HTR-8/SVneo (cell line): ENCODE data around the gene MYOD1.

ENCODE experiments used
- DNase-seq: peaks from one replicate; pipeline ENCODE4 v3.0.0; 2011; ENCODE audit warnings: low spot score, mixed read lengths; ENCODE audit not compliant: insufficient read length
- FAIRE-seq: peaks from 2 replicates; lab custom pipeline; 2011; peaks lifted over from hg19 to GRCh38; lab: Jason Lieb, UNC

Gene MYOD1

DNA sequence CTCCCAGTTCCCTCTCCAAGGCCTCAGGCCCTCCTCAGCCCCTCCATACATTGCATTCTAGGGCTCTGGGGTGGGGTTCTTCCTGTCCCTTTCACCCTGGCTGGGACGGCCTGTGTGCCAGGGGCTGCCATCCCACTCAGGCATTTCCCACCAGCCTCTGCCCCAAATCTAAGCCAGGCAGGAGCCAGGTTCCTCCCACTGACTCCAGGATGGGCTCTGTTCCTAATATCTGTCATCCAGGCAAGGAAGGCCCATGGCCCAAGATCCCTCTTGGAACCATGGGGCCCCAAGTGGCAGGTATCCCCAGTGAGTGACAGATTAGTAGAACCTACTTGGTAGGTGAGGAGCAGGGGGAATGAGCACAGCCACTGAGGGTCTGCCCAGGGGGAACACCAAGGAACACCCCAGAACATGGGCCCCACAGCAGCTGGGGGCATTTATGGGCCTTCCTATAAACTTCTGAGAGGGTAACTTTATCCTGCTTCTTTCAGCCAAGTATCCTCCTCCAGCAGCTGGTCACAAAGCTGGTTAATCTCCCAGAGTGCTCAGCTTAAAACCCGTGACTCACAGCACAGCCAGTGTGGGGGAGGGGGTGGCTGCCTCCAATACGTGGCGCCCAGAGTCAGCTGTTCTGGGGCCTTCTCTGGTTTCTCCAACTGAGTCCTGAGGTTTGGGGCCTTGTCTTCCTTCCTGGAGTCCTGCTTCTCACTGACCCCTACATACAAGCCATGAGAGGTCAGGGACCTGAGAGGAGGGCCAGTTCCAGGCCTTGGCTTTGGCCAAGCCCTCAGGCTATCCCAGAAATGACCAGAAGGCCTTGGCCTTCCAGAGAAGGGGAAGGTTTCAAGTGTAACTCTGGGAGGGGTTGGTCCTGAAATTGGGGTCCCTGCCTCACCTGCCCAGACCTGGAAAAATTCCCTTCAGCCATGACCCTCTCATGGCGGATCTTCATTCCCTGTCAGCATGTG, 19.9 kb upstream of the MYOD1 start:
- FAIRE-seq: no peak
- no peak for DNase-seq

DNA sequence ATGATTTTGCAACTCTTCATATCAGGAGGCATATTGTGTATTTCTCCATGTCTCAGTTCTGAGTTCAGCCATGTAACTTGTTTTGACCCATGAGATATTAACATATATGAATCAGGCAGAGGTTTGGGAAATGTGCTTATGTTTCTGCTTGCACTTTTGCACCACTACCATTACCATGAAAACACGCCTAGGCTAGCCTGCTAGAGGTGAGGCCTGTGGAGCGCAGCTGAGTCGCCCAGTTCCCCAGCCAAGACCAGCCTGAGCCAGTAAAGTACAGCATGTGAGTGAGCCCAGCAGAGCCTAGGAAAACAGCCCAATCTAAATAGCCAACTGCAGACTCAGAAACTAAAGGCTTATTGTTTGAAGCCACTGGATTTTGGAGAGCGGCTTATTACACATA, 18.4 kb upstream of the MYOD1 start:
- DNase-seq (no peak), FAIRE-seq (no peak)

DNA sequence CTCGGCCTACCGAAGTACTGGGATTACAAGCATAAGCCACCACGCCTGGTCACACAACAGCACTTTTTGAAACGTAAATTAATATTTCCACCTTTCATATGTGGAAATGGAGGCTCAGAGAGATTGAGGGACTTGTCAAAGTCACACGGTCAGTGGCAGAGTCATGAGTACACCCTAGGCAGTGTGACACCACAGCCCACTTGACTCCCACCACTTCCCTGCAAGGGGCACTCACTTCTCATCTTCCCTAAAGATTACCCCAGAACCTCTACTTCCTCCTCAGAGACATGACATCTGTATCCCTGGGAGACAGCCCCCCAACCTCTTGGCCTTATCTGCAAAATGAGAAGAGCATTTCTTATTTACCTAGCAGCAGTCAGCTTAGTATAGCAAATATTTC, 16.5 kb upstream of the MYOD1 start:
- FAIRE-seq: no peak
- no peak for DNase-seq

DNA sequence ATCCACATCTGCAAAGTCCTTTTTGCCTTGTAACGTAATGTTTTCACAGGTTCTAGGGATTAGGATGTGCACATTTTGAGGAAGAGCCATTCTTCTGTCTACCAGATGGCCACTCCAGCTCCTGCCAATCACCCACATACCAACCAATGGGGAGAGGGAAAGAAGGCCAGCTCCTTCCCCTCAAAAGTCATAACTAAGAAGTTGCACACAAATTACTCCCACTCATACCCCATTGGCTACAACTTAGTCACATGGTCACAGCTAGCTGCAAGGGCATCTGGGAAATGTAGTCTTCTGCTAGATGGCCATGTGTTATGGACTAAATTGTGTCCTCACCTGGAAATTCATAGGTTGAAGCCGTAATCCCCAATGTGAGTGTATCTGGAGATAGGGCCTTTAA, 15.4 kb upstream of the MYOD1 start:
- no peak for DNase-seq

DNA sequence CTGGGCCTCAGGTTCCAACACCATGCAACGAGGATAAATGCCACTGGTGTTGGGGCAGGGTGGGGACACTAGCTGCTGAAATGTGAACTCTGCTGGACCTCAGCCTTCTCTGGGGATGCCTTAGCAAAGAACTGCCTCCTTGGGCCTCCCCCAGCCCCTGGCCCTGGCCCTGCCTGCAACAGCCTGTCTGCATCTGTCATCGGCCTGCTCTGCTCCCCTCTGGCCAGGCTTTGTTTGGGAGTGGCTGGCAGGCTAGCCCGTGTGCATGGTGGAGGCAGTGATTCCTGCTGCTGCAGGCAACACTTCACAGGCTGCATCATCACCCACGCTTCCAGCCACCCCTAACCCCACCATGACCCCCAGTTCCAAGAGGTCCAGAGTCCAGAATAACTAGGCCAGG, 11.5 kb upstream of the MYOD1 start:
- FAIRE-seq (no peak), DNase-seq (no peak)

More for the DNA sequence above, 15.4 kb upstream of the MYOD1 start:
- FAIRE-seq: no peak

DNA sequence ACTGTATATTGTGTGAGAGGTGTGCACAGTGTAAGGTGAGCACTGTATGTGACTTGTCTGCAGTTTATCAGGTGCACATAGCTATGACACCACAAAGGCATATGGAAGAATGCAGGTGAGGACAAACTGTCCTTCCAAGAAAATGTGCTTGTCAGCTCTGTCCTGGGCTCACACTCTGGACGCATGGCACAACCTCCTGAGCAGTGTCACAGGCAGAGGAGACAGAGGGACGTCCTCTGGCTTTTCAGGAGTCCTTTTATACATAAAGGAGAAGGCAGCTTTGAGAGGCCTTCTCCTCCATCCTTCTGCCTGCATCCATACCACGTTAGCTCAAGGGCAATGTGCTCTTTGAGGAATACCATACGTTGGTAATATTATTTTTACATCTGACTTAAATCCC, 7.5 kb upstream of the MYOD1 start:
- FAIRE-seq (no peak), DNase-seq (no peak)

DNA sequence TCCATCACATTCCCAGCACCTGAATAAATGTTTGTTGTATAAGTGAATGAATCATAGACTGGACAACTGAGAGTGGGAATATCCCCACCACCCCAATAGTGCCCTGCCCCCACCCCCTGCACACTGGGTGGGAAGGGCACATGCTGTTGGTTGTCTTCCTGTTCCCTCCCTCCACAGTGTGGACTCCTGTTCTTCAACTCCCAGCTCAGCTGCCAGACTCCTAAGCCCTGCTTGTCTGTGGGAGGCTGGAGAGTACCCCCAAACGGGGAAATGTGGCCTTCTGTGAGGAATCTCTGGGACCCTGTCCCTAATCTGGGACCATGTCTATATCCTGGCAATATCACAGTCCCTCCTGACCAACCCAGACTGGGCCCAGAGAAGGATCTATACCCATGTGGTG, 5.5 kb upstream of the MYOD1 start:
- FAIRE-seq: no peak
- no peak for DNase-seq

DNA sequence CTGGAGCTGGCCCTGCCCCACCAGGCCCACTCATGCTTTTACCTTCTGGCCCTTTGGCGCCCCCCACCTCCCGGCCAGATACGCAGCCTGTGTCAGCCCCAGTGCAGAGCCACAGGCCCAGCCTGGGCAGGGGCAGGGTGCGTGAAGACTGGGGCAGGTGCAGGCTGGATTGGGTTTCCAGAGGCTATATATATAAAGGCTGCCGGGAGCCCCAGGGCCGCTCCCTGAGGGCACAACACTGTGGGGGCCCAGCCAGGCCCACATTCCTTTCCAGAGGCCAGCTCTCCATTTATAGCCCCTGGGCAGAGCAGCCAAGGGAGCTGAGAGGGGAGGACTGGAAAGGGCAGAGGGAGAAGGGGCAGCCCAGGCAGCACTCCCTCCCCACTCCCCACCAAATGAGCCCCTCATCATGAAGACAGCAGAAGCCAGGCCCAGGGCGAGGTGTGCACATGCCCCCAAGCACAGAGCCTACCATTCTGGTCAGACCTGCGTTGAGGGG, 5.0 kb upstream of the MYOD1 start:
- DNase-seq (no peak), FAIRE-seq (no peak)

DNA sequence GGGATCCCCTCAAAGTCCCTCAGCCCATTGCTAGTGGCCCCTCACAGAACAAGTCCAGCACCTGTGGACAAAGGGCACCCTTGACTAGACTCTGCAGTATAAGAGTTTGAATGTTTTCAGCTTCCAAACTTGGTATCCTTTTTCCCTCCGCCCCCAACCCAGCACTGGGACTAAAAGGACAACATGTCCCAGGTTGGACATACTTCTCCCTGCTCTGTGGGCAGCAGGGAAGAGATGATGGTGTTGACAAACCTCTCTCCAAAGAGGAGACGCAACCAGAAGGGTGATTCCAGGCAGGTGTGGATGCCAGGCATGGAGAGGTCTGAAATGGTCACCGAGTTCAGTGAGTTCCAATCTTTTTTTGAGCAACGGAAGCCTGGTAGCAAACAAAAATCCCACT, 4.5 kb upstream of the MYOD1 start:
- DNase-seq: no peak
- FAIRE-seq: no peak

DNA sequence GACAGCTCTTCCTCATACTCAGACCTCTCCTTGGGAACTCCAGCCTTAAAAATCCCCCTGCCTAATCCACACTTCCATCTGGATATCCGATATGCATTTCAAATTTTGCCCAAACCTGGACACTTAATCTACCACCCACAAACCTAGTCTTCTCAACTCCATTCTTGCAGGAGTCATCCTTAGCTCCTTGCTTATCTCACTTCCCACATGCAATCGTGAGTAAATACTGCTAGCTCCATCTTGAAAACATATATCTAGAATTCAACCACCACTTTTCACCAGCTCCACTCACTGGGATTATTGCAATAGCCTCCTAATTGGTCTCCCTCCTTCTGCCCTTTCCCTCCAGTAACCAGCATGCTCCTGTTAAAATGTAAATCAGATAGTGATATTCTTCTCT, 2.6 kb upstream of the MYOD1 start:
- FAIRE-seq: no peak
- no peak for DNase-seq

DNA sequence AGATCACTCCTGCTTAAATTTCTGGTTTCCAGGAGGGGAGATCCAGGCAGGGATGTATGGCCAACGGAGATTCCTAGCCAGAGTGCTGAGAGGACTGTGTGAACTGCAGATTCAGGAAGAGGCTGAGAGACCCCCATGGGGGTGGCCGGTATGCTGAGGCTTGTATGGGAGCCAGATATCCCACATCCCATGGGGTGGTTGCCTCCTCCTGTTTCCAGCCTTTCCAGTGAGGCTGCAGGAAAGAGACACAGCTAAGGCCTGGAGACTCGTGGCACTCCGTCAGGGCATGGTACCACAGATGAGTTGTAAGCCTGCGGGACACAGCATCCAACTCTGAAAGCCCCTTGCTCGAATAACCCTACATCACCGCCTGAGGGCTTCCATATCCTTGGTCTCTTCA, 1.4 kb upstream of the MYOD1 start:
- no peak for DNase-seq
- FAIRE-seq: no peak

DNA sequence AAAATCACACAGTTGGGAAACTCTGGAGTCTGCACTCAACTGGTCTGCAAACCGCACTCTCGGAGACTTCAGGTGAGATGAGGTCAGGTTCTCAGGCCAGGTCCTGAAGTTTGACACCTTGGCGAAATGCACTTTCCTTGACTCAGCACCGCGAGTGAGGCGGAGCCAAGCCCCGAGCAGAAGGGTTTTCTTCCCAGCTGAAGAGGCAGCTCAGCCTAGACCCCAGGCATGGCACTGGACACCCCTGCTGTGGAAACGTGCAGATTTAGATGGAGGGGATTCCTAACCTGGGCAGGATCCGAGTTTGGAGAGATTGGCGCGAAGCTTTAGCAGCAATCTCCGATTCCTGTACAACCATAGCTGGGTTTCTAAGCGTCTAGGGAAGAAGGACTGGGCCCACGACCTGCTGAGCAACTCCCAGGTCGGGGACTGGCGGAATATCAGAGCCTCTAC, 835 bp upstream of the MYOD1 start:
- FAIRE-seq (no peak), DNase-seq (no peak)

DNA sequence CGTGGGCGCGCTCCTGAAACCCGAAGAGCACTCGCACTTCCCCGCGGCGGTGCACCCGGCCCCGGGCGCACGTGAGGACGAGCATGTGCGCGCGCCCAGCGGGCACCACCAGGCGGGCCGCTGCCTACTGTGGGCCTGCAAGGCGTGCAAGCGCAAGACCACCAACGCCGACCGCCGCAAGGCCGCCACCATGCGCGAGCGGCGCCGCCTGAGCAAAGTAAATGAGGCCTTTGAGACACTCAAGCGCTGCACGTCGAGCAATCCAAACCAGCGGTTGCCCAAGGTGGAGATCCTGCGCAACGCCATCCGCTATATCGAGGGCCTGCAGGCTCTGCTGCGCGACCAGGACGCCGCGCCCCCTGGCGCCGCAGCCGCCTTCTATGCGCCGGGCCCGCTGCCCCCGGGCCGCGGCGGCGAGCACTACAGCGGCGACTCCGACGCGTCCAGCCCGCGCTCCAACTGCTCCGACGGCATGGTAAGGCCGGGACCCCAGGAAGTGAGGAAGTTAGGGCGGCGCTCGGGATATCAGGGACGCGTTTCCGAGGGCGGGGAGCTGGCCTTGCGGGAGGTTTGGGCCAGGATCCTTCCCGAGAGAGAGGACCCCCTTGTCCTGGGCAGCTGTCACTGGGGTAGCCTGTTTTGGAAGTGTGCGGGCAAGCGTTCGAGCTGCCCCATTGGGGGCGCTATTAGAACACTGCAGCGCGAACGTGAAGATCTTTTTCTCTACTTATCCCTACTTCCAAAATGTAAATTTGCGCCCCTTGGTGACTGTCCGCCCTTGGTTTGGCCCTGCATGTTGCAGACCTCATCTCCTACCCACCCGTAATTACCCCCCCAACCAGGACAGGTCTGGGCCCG, 796 bp downstream of the MYOD1 start:
- FAIRE-seq (no peak), DNase-seq (no peak)

DNA sequence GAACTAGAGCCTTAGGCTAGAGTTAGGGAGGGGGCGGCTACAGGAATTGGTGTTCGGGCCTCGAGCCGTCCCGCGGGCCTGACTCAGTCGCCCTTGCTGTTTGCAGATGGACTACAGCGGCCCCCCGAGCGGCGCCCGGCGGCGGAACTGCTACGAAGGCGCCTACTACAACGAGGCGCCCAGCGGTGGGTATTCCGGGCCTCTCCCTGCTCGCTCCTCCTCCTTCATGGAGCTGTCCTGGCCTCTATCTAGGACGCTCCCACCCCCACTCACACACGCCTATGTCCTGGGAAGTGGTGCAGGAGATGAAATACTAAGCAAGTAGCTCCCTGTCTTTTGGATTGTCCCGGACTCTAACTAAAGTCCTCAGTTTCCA, 1.4 kb downstream of the MYOD1 start:
- no peak for FAIRE-seq
- no peak for DNase-seq

DNA sequence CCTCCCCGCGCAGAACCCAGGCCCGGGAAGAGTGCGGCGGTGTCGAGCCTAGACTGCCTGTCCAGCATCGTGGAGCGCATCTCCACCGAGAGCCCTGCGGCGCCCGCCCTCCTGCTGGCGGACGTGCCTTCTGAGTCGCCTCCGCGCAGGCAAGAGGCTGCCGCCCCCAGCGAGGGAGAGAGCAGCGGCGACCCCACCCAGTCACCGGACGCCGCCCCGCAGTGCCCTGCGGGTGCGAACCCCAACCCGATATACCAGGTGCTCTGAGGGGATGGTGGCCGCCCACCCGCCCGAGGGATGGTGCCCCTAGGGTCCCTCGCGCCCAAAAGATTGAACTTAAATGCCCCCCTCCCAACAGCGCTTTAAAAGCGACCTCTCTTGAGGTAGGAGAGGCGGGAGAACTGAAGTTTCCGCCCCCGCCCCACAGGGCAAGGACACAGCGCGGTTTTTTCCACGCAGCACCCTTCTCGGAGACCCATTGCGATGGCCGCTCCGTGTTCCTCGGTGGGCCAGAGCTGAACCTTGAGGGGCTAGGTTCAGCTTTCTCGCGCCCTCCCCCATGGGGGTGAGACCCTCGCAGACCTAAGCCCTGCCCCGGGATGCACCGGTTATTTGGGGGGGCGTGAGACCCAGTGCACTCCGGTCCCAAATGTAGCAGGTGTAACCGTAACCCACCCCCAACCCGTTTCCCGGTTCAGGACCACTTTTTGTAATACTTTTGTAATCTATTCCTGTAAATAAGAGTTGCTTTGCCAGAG, 2.0 kb downstream of the MYOD1 start:
- DNase-seq (no peak), FAIRE-seq (no peak)

DNA sequence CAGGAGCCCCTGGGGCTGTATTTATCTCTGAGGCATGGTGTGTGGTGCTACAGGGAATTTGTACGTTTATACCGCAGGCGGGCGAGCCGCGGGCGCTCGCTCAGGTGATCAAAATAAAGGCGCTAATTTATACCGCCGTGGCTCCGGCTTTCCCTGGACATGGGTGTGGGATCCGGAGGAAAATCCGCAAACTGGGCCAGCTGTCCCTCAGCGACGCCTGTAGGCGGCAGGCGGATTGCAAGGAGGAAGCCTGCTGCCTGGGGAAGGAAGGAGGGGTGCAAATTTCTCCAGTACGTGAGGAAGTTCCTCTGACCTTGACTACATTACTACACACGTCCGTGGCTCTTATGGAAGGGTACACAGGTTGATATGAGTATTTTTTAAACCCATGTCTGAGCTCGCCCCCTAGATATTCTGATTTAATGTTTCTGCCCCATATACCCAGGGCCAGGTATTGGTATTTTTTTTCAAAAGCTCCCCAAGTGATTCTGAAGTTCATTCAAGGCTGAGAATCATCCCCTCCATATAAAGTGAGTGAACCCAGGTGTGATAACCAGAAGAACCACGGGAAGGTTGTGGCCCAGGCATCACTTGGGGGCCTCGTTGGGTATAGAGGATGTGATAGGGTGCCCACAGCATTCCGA, 2.8 kb downstream of the MYOD1 start:
- DNase-seq: no peak
- no peak for FAIRE-seq

DNA sequence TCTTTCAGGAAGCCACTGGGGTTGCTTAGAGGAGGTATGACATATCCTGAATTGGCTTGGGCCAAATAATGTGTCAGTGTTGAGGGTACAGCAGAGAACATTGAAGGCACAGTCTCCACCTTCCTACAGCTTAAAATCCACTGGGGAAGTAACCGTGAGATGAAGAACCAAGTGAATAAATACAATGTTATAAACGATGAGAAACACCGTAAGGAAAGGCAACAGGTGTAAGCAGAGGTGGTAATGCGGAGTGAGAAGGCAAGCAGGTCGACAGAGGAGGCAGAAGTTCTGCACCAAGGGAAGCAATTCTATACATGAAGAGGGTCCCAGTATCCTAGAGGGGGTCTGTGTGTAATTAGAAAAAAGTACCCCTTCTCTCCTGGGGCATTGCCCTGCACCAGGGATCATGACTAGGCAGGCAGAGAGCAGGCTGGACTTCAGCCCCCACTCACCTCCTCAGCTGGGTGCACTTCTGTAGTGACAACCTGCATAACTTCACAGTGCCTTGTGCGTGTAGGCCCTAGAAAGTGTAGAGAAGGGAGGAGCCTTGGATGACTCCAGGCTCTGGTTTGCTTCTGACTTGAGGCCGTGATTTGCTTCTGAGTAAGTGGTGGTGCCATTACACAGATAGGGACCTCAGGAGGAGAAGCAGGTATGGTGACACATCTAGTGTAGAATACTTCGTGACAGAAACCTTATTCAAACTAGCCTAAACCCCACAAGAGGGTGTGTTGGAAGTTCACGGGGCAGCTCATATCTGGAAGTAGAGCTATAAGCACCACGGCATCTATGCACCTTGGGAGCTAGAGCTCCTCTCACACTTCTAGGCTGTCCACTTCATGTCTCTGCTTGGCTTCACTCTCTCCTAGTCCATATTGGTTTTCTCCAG, 4.9 kb downstream of the MYOD1 start:
- no peak for FAIRE-seq
- no peak for DNase-seq

DNA sequence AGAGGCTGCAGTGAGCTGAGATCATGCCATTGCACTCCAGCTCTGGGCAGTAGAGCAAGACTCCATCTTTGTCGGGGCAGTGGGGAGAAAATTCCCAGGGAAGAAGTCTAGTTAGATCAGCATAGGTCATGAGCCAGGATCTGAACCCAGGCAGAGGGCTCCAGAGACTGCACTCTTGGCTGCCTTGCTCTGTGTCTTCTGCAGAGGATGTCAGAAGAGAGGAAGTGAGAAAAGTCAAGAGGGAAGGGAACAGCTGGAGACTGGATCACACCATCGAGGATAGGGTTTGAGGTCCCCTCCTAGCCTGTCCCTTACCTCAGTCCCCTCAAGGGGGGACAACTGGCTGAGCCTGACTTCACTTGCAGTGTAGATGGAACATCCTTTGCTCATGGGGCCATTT, 5.8 kb downstream of the MYOD1 start:
- FAIRE-seq (no peak), DNase-seq (no peak)

DNA sequence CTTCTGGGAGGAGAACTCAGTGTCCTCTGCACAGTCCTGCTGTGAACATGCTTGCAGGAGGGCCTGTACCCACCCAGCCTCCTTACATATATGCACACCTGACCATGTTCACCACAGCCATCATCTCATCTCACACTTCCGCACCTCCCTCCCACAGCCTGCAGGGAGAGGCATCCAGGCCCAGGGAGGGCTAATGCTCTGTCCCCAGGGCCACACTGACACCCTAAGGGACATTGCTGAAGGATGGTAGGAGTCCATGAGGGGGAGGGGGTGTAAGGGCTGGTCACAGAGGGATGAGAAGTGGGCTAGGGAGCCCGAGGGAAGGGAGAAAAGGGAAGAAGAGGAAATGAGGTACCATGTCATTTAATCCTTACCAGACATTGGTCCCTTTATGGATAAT, 10.8 kb downstream of the MYOD1 start:
- DNase-seq (no peak), FAIRE-seq (no peak)
